ENCODE data around the gene CRBN.

The CRBN gene

DNA sequence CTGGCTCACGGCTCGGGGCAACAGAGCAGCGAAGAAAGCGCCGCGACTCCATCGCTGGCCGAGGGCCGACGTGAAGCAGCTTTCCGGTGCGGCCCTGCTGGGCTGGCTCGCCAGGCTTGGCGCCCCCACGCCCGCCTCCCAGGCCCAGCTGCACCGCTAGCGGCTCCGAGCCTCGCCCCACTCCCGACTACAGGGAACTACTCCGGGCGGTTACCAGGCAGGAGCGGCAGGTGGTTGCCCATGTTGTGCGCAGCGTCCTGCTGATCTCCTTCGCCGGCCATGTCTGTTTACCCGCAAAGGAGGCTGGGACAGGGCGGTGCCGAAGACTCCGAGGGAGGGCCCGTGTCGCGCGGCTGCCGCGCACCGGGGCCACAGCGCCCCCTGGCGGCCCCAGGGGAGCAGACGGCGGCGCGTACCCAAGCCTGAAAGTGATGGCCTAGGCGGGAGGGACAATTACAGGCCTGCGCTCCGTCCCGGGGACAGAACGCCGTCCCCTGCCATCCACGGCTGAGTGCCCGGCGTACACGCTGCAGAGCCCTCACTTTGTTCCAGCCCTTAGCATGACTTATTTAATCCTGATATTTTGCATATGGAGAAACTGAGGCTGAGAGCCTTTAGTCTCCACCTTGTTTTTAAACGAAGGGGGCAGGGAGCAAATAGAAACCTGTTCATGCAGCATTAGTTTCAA, at the start of gene CRBN:
TSS of gene CRBN (minus strand) at position 285 of the 688 bp plus-strand sequence. CDS start at position 281, 4 bp downstream.
- in situ Hi-C loops (cut with HindIII; ENCODE audit: low sequenced_read_pairs), result no loop called here

DNA sequence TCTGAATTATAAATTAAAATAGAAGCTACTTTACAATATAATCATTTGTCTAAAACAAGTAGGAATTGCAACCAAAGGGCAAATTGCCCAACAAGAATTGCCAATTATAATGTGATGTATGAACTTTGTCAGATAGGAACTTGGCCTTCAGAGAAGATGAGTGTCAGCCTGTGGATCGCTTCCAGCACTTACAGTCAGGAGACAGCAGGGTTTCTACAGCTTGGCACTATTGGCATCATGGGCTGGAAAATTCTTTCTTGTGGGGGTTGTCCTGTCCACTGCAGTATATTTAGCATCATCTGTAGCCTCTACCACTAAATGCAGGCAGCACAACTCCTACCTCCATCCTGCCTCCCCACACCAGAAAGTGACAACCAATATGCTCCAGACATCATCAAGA, 48.1 kb upstream of the CRBN start:
- in situ Hi-C loops (cut with HindIII; ENCODE audit: low sequenced_read_pairs), result no loop called here

DNA sequence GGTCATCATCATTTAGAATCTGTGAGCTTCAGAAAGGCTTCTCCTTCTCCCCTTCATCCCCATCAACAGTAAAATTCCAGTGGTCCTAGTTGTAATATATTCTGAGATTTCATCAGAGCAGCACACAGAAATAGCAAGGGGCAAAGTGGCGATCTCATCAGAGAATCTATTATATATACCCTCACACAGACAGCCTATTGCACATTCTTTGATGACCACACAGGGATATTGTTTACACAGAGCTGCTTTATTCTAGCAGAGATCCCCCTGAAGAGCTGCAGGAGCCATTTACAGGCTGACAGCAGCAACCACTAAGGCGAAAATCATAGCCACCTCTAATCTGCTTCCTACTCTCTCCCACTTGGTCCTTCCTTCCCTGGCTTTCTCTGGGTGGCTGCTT, 42.0 kb upstream of the CRBN start:
- in situ Hi-C loops (cut with HindIII; ENCODE audit: low sequenced_read_pairs), result no loop called here

DNA sequence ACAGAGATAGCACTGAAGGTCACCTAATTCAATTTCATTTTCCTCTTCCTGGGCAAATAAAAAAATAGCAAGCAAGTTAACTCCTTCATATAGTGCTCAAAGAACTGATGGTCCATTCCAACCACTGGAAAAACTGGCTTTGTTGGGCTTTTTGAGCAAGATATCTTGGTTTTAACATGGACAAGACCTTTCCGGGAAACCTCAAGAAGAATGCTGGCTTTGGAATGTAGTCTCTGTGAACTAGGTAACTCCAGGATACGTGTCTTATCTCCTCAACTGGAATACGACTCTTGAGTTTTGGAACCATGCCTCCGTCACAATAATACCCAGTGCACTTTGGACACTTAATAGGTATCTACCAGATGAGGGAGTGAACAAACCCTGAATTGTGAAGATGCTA, 36.9 kb upstream of the CRBN start:
- in situ Hi-C loops (cut with HindIII; ENCODE audit: low sequenced_read_pairs), result no loop called here

DNA sequence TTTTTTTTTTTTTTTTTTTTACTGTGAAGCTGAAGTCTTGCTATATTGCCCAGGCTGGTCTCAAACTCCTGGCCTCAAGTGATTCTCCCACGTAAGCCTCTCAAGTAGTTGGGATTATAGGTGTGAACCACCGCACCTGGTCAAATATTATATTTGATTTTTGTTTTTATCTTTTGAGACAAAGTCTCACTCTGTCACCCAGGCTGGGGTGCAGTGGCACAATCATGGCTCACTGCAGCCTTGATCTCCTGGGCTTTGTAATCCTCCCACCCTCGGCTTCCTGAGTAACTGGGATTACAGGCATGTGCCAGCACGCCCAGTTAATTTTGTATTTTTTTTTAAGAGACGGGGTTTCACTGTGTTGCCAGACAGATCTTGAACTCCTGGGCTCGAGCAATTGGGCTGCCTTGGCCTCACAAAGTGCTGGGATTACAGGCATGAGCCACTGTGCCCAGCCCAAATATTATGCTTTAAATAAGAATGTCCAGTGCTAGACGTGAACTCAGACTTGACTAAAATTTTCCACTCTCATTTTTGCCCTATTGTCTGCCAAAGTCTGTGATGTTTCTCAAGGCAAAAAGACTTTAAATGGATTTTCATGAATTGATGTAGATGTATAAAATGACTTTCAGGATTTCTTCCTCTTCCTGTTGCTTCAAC, 33.4 kb upstream of the CRBN start:
- in situ Hi-C loops (cut with HindIII; ENCODE audit: low sequenced_read_pairs), result no loop called here

DNA sequence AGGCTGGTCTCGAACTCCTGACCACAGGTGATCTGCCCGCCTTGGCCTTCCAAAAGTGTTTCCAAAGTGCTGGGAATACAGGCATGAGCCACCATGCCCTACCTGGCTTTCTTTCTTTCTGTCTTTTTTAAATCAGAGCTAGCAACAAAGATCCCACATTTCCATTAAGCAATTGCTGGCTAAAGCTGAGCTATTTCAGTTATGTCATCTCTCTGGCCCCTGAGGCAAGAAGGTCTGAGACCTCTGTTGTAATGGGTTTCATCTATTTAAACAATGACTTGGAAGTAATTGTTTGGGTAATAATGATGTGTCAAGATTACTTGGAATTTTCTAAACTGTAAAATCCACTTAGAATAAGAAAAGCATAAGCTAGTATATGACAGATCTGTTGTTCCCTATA, 30.2 kb upstream of the CRBN start:
- in situ Hi-C loops (cut with HindIII; ENCODE audit: low sequenced_read_pairs), result loop anchor here (10.0 kb wide), 1 partner anchor 1075 kb away; no protein-coding TSS in a partner anchor

DNA sequence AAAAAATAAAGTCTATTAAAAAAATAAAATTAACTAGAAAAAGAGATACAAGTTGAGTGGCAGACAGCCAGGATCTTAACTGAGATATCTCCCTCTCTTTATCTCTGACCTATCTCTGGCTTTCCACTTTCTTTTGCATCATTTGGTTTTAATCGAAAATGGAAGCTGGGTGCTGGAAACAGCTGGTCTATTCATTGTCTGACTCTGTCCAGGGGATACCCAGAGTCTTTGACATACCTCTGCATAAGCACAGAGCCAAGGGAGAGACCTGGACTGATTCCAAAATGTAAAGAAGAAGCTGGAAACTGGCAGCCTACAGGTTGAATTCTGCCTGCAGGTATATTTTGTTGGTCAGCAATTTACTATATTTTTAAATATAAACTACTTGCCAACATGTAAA, 29.6 kb upstream of the CRBN start:
- in situ Hi-C loops (cut with HindIII; ENCODE audit: low sequenced_read_pairs), result loop anchor here (10.0 kb wide), 1 partner anchor 1076 kb away; no protein-coding TSS in a partner anchor

DNA sequence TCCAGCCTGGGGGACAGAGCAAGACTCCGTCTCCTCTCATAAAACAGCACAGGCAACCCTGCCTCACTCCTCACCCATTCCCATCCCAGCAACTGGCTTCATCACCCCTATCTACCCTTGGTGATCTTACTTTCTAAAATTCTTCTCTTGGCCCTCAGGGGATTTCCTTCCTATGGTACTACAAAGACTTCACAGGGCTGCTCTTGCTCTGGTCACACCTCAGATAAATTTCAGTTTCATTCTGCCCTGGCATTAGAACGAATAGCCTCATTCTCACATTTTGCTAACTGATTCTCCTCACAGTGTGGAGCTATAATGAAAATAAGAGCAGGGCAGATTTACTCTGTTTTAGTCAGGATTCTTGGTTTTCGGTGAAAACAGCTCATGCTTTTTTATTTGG, 22.1 kb upstream of the CRBN start:
- in situ Hi-C loops (cut with HindIII; ENCODE audit: low sequenced_read_pairs), result loop anchor here (10.0 kb wide), 1 partner anchor 1083 kb away; no protein-coding TSS in a partner anchor

DNA sequence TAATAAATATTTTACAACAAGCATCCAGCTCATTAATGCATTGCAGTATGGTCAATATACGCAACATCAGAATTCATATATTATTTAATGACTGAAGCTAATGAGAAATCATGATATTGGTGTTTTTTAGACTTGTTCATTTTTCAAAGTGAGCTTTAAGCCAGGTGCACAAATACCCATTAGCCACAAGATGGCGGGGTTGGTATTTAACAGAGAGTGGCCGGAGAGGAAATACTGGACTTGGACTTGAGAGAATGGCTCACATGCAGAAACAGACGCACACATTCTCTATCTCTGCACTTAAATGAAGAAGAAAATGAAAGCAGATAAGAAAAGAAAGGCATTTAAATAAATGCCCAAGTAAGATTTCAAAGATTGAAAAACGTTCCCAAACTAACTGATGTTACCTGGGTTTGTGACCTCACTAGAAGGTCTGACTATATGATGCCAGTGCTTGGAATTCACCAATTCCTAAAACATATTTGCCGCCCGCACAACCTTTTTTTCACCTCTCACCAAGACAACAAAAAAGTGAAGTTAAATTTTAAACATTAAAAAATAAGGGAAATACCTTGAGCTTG, 21.2 kb upstream of the CRBN start:
- in situ Hi-C loops (cut with HindIII; ENCODE audit: low sequenced_read_pairs), result loop anchor here (10.0 kb wide), 1 partner anchor 1084 kb away; no protein-coding TSS in a partner anchor

DNA sequence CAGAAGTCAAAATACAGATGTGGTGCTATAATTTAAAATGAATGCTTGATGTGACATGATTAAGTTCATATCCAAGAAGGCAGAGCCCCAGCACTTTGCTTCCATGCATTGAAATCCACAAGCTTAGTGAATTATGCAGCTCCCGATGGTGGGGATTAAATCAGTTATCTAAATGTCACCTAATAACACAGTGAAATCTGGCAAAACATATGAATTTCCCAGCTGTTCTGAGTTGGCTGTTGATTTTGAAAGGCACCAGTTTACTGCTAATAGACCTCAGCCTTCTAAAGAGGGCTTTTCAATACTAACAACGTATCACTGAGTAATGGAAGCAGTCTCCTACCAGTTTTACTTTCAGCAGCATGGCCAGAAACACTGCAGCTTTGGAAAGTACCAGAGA, 19.8 kb upstream of the CRBN start:
- in situ Hi-C loops (cut with HindIII; ENCODE audit: low sequenced_read_pairs), result no loop called here

DNA sequence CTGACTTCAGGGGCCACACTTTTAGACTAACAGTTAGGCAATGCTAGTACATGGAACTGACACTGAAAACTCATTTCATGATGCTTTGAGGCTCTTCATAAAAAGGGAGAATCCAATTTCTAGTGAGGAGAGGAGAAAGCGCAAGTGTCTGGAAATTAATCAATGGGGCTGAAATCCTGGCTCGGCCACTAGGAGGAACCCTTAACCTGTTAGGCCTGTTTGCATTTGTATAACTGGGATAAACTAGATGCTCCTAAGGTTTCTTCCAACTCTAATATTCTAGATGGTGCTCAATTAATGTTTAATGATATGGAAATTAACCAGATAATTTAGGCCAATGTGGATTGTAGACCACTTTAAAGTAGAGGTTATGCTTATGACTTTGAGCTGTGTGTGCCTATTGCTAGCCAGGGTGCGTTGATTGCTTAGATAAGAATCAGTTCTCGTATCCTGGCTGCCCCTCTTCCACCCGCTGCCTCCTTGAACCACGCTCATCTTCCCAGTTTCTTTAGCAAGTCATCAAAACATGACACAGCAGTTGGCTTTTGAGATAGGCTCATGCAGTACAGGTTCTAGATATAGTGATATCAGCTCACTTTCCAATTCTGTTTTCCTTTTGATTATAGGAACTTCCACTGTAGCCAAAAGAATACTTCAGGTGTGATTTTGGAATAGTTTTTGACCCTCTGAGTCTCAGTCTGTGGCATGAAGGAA, 16.8 kb upstream of the CRBN start:
- in situ Hi-C loops (cut with HindIII; ENCODE audit: low sequenced_read_pairs), result no loop called here

DNA sequence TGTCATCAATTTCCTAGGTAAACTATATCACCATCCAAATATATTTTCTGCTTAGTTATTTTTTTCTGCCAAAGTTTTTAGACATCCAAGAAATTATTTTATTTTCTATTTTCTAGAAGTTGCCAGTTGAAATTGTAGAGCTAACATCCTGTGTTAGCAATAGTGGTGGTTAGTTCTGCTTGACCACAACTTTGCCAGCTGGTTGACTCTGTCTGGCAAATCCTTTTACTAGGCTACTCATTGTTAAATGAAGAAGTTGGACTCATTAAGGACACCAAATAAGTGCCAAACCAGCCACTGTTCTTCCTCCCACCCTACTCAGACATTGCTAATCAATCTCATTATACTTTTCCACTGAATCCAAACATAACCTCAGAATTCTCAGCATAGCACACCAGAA, 15.4 kb upstream of the CRBN start:
- in situ Hi-C loops (cut with HindIII; ENCODE audit: low sequenced_read_pairs), result no loop called here

DNA sequence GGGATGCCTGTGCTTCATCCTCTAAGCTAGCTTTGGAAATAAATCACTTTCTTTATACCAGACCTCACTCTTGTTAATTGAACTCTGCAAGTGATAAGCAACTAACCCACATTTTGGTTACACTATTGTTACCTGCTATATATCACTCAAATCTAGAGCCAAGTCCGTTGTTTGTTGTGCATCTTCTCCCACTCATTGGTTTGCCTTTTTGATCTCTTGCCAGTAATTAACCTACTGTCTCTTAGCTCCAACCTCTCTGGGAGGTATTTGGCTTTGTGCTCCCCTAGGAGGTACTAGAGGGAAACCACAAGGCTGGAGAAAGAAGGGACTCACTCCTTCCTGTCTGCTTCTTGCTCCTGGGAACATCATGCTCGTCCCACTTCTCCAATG, 12.8 kb upstream of the CRBN start:
- in situ Hi-C loops (cut with HindIII; ENCODE audit: low sequenced_read_pairs), result no loop called here

DNA sequence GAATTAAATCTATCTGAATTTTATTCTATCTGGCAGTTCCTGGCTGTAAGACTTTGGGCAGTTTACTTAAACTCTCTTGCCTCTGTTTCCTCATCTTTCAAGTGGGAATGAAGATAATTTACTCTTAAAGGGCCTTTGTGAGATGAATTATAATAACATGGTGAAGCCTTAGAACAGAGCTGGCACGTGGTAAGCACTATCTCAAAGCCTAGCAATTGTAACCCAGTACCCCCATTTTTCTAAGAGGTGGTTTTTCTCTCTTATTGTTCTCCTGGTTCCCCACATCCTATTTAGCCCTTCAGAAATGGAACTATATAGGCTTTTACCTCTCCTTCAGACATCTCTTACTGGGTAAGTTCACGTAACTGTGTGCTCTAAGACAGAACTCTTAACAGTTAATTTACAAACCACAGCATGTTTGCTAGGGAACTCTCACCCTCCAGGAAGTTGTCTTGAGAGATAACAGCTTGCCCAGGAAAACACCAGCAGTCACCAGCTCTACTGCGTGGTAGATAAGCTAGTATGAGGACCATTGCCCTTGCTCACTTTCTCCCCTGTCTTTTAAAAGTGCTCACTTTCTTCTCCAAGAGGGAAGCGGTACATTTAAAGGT, 12.3 kb upstream of the CRBN start:
- in situ Hi-C loops (cut with HindIII; ENCODE audit: low sequenced_read_pairs), result no loop called here

DNA sequence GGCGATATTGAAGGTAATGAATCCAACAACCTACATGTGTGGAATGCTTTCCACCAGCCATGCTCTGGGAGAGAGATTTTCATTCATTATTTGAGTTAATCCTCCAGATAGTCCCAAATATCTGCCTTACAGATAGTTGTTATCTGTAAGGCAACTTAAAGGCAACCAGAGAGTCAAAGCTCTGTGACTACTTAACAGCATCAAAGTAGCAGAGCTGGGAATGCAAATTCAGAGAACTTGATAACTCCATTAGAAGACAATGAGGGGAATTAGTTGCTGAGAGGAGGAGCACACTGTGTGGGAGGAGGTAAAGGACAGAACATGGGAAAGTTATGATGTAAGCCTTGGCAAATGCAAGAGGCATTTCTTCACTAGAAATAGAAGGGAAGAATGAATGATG, 10.5 kb upstream of the CRBN start:
- in situ Hi-C loops (cut with HindIII; ENCODE audit: low sequenced_read_pairs), result no loop called here

DNA sequence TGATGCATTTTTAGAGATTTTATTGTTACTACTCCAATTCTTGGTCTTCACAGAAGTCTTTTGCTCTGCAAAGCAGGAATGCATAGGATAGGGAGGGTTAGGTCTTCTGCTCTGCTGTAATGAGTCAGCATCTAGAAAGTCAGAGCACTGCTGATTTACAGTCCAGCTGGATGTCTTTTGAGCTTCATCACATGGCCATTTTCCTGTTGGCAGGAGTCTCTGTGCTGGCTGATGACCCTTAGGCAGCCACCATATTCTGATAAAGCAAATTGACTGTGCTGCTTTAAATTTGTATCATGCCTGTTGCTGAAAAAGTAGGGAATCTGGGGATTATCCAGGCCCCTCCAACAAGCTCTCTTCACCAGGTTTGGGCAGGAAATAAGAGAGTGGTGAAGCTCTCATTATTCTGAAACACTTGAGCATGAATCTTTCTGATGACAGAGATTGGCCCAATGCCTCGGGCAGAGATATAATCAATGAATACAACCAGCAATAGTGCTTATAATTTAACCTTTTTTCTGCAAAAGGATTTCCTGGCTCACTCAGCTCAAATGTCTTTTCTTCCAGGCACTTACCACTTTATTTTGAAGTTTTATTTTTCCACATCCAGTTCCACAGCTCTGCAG, 9.7 kb upstream of the CRBN start:
- in situ Hi-C loops (cut with HindIII; ENCODE audit: low sequenced_read_pairs), result no loop called here

DNA sequence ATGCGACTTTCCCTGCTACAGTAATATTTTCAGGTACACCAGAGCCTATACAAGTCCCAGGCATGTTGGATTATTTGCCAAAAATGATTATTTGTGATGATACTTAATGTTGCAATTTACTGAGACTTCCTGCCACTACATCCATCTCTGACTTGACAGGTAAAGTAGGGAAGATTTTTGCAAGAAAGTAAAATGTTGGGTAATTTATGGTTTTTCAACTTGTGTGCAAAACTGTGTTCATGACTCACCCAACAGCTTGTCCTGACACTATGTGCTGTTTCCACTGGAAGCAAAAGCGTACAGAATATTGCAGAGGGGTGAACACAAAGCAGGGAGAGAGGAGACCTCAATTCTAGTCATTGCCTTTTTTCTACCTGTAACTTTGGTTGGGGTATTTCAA, 5.4 kb upstream of the CRBN start:
- in situ Hi-C loops (cut with HindIII; ENCODE audit: low sequenced_read_pairs), result no loop called here

DNA sequence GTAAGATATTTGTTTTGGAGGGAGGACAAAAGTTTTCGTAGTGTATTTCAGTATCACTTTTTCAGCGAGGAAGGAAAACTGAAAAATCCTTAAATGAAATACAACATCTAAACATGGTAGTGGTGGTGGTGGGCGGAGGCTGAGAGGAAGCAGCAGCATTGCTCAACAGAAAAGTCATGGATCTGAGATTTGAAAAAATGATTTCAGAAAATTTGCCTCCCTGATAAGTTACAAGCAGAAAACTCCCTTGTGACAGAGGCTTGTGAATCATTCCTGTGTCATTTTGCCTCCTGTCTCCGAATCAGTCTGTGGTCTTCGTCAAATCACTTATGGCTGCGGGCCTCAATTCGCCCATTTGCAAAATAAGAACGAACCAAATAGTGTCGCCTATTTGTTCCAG, 965 bp upstream of the CRBN start:
- in situ Hi-C loops (cut with HindIII; ENCODE audit: low sequenced_read_pairs), result no loop called here

DNA sequence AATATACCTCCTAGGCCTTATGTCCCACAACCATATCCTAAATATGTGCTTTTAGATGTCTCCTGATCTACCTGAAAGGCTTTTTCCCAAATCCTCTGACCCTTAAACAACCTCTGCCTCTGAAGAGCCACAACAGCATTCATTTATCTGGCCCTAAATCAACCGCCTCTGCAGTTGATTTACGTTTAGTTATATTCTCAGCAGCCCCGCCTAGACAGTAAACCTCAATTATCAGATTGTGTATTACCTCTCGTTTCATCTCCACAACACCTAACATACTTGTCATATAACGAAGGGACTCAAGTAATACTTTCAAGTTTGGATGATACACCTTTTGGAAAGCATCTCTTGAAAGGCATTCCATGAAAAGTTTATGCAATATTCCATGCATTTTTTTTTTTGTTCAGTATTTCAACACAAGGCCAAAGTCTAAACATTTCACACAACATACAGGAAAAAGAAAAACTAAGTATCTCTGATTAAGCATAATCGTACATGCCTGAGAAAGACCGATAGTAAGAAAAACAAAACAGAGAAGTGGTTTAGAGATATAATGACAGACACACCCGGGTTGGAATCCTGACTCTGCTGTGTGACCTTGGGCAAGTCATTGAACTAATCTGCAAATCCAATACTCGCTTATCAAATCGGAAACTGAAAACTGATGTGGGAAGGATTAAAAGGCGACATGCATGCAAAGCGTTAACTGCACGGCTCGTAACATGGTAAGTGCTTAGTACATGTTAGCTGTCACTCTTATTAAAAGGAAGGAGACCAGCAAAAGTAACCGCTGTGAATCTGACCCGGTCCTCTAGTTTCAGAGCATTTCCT, 778 bp downstream of the CRBN start:
- in situ Hi-C loops (cut with HindIII; ENCODE audit: low sequenced_read_pairs), result no loop called here
